GM21515 (cell line): Measurements from ENCODE around the gene PLK5.

Experiments used
- ATAC-seq: cut with Tn5 transposase; IDR thresholded peaks from one replicate; pipeline ENCODE4 v1.9.1; 2021; ENCODE audit not compliant: unreplicated experiment

The PLK5 gene

DNA sequence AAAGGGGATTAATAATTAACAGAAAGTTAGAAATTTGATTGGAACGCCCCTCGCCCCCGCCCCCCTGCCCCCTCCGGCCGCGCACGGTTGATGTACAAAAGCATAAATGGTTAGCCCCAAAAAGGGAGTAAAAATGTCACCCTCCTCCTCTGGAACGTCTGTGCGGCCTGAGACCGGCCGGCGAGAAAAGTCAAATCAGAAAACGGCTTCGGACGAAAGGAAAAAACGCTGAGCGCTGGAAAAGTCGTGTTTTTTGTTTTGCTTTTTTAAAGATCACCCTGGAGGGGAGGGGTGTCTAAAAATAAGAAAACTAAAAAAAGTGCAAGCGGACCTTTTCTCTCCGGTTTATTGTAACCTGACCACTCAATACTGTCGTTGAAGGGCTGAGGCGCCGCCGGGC, 31.1 kb downstream of the PLK5 start:
- no peak for ATAC-seq

DNA sequence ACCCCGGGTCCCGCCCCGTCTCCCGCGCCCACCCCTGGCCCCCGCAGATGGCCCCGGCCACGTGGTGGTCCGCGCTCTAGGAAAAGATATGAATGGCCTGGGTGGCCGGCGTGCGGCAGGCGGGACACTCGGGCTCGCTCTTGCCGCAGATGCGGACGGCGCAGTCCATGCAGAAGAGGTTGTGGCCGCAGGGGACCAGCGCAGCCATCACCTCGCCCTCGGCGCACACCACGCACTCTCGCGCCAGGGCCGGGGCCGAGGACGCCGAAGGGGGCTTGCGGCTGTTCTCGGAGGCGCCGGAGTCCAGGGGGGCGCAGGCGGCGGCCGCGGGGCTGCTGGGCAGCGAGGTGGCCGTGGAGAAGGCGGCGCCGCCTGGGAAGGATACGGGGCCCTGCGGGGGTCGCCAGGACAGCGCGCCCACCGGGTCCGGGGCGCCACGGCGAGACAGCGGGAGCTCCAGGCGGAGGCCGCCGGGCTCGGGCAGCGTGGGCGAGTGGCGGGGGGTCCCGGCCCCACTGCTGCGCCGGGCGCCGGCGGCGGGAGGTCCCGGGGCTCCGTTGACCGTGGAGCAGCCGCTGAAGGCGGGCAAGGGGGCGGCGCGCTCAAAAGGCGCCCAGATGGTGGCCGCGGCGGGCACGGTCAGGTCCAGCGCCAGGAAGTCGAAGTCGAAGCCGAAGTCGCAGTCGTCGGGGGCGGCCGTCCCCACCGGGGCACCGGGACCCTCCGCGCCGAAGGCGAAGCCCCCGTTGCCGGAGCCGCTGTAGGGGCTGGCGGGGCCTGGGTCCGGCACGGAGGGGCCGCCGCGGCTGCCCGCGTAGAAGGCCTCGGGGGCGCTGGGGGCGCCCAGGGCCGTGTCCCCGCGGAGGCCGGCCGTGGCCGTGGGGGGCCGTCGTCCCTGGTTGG, 31.9 kb downstream of the PLK5 start:
- ATAC-seq: no peak

- ATAC-seq: no peak
Measured at GRCh38 chr19:1556390-1557070, 32.7 kb downstream of the PLK5 start.

DNA sequence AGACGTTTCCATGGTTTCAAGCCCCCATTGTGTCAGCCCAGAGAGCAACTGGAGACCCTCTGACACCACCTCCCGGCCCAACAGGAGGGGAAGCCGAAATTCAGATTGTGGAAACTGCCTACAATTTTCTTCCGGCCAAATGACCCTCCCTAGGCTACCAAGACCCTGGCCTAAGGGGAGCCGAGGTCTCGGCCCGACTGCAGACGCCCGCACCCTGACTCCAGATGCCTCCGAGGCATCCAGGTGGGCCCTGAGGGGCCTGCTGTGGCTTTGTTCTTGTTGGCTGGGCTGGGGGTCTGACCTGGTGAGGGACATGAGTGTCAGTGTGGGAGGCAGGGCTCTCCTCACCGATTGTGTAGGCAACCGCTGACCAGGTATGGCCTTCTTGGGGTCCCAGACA, 34.7 kb downstream of the PLK5 start:
- ATAC-seq: no peak

GRCh38 chr19:1560286-1560882, 36.5 kb downstream of the PLK5 start:
- ATAC-seq: no peak

GRCh38 chr19:1561236-1561842, 37.5 kb downstream of the PLK5 start:
- no peak for ATAC-seq

DNA sequence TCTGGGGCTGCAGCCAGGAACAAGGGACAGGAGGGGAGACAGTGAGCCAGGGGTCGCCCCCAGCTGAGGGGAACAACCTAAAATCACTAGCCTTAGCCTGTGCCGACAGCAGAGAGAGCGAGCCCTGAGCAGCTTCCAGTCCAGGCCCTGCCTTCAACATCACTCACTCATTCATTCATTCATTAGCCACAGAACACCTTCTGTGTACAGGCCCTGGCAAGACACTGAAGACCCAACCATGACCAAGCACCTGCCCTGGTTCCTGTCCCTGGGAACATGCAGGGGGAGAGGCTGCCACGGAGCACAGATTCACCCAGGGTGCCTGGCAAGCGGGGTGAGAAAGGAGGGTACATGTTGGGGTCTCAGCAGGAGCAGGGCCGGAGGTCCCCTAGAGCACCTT, 39.4 kb downstream of the PLK5 start:
- ATAC-seq: no peak

DNA sequence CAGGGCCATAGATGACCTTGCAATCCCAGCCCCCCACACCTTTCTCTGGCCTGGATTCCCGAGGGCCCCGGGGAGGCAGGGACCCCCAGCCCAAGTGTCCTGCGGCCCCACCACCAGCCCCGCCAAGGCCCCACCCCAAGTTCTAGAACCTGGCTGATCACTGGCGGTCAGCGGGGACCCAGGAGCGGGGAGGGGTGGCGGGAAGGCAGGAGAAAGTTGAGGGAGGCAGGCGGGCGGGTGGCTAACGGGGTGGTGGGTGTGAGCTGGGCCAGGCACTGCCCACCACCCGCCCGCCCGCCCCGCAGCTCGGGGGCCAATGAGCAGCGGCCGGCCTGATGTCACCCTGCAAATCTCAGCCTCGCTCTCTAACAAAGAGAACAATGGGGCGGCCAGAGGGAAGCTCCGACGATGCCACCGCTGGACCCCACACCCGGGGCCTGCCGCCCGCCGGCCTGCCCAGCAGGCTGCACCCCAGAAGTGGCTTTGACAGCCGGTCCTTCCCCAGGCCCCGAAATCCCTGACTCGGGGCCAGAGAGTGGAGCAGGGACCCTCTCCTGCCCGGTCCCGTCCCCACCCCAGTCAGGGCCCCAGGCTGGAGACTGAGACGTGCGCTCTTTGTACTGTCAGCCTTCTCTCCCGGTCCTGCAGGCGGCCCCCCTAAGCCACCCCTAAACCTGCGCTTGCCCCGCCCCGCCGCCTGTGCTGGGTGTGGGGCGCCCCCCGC, 42.7 kb downstream of the PLK5 start:
- ATAC-seq: no peak

DNA sequence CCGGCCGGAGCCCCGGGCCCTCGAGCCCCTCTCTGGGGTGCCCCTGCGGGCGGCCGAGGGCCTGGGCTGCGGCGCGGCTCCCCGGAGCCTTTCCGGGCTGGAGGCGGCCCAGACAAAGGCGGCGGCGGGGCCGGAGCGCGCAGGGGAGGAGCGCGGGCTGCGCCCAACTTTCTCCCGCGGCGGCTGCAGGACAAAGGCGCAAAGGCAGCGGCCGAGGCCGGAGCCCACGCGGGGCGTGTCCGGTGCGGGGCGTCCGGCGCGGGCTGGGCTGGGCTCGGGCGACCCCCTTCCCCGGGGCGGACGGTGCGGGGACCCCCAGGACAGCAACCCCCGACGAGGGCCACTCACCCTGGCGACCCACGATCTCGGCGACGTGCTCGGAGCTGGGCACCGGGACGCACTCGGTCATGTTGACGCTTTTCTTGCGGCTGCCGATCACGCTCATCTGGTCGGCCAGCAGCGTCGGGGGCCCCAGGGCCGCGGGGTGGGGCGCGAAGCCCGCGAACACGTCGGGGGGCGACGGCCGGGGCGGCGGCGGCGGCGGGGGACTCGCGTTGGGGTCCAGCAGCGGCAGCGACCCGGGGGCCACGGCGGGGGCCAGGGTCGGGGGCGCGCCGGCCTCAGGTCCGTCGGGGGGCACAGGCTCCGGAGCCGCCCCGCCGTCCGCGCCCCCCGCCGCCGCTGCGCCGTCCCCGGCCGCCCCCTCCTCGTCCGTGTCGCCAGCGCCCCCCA, 43.4 kb downstream of the PLK5 start:
- no peak for ATAC-seq

DNA sequence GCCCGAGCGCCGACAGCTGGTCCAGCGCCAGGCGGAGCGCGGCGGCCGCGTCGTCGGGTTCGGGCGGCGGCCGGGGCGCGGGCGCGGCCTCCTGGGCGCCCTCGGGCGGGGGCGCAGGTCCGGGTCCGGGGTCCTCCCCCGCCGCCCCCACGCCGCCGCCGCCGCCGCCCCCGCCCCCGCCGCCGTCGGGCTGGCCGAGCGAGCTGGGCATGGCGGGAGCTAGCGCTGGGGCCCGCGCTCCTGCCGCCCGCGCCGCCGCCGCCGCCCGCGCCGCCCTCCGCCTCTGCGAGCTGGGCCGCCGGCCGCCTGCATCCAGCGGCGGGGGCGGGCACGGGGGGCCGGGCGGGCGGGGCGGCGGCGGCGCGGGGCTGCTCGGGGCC, 44.0 kb downstream of the PLK5 start:
- no peak for ATAC-seq

DNA sequence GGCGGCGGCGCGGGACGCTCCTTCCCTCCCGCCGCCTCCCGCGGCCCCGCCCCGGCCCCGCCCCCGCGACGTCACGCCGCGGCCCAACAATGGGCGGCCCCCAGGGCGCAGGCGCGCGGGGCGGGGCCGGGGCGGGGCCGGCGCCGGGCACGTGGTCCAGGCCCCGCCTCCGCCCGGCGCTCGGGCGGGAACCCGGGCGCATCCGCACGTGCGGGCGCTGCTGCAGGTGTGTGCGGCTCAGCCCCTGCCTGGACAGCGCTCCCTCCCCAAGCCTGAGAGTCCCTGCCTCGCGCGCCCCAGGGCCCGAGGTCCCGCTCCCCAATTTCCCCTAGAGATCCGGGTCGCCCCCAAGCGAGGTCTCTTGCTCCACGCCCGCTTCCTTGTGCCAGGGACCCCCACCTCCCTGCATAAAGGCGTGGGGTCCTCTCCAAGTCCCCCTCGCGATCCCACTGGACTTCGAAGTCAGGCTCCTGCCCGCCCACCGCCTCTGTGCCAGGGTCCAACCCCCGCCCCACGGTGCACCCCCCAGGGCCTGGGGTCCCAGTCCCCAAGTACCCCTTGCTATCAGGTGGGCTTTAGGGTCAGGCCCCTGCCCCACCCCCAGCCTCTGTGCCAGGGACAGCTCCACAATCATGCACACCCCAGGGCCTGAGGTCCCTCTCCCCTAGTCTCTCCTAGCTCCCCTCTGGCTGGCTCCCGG, 44.6 kb downstream of the PLK5 start, which contains the start of gene MEX3D:
MEX3D (minus strand) TSS at position 6 of the 700 bp plus-strand sequence. CDS start 267 bp downstream, outside the sequence.
- ATAC-seq: no peak

- ATAC-seq: no peak
Measured at GRCh38 chr19:1569997-1570396, 46.1 kb downstream of the PLK5 start.

GRCh38 chr19:1570836-1571235, 47.0 kb downstream of the PLK5 start:
- no peak for ATAC-seq

GRCh38 chr19:1571358-1571757, 47.5 kb downstream of the PLK5 start:
- no peak for ATAC-seq

- no peak for ATAC-seq
Measured at GRCh38 chr19:1572795-1573194, 48.9 kb downstream of the PLK5 start.

GRCh38 chr19:1574354-1575136, 50.7 kb downstream of the PLK5 start:
- no peak for ATAC-seq

DNA sequence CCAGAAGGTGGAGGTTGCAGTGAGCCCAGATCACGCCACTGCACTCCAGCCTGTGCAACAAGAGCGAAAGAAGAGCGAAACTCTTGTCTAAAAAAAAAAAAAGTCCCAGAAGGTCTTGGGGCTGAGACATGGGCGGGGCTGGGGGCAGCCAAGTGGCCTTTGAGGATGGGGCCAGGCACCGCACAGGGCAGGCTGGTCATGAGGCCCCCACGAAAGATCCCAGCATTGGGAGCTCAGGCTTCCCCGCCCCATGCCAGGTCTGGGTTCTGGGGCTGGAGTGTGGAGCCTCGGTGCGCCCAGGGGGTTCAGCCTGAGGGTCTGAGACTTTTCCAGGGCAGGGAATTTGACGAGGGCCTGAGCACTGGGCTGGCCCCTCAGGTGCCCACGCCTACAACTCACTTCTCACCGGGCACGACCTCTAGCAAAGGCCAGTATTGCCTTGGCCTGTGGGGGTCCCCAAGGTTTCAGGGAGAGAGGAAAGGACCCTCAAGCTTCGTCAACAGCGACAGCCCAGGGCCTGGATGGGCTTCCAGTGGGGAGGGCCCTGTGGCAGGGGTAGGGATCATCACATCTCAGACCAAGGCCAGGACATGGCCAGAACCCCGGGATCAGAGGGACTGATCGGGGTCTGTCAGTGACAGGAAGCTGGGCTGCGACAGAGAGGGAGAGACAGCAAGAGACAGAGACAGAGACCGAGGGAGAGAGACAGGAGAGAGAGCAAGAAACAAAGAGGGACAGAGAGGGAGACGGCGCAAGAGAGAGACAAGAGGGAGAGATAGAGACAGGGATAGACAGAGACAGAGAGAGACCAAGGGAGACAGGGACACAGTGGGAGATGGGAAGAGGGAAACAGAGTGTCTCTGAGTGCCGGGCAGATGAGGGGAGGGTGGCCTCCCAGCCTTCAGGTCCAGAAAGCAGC, 51.7 kb downstream of the PLK5 start:
- ATAC-seq: no peak
